HEK293 (cell line): ENCODE results near the gene PTGIR.

Source experiments
- BCL6B ChIP-seq: fragments of 450-650 bp; formaldehyde crosslinking; IDR thresholded peaks from 2 replicates; pipeline ENCODE4 v1.5.1; 2017; ENCODE audit warnings: missing biosample characterization, missing genetic modification characterization
- CTCF ChIP-seq: fragments of 450-650 bp; formaldehyde crosslinking; IDR thresholded peaks from 2 replicates; pipeline ENCODE4 v1.5.1; 2016; ENCODE audit warnings: missing biosample characterization, missing genetic modification characterization
- EGR2 ChIP-seq: fragments of 450-650 bp; formaldehyde crosslinking; IDR thresholded peaks from 2 replicates; pipeline ENCODE4 v1.5.1; 2016; ENCODE audit warnings: low read depth, missing biosample characterization, missing genetic modification characterization
- GLI4 ChIP-seq: fragments of 450-650 bp; formaldehyde crosslinking; IDR thresholded peaks from 2 replicates; pipeline ENCODE4 v1.5.1; 2016; ENCODE audit warnings: missing biosample characterization, missing genetic modification characterization
- KLF10 ChIP-seq: fragments of 450-650 bp; IDR thresholded peaks from 2 replicates; pipeline ENCODE4 v1.5.1; 2018; ENCODE audit warnings: missing biosample characterization, mild to moderate bottlenecking, missing genetic modification characterization
- MZF1 ChIP-seq: fragments of 450-650 bp; formaldehyde crosslinking; IDR thresholded peaks from 2 replicates; pipeline ENCODE4 v1.5.1; 2017; ENCODE audit warnings: missing biosample characterization, missing genetic modification characterization, borderline replicate concordance
- REPIN1 ChIP-seq: fragments of 450-650 bp; formaldehyde crosslinking; IDR thresholded peaks from 2 replicates; pipeline ENCODE4 v1.5.1; 2017; ENCODE audit warnings: missing biosample characterization, missing genetic modification characterization, low read depth
- TSHZ1 ChIP-seq: fragments of 450-650 bp; formaldehyde crosslinking; IDR thresholded peaks from 2 replicates; pipeline ENCODE4 v1.5.1; 2016; ENCODE audit warnings: missing biosample characterization, missing genetic modification characterization, borderline replicate concordance
- ZBTB17 ChIP-seq: fragments of 450-650 bp; formaldehyde crosslinking; IDR thresholded peaks from 2 replicates; pipeline ENCODE4 v1.5.1; 2016; ENCODE audit warnings: missing biosample characterization, missing genetic modification characterization
- ZBTB26 ChIP-seq: fragments of 450-650 bp; formaldehyde crosslinking; optimal IDR thresholded peaks from 2 replicates; pipeline ENCODE3; 2016; ENCODE audit warnings: missing biosample characterization, mild to moderate bottlenecking, missing genetic modification characterization
- ZBTB48 ChIP-seq: fragments of 450-650 bp; formaldehyde crosslinking; IDR thresholded peaks from 2 replicates; pipeline ENCODE4 v1.5.1; 2016; ENCODE audit warnings: missing biosample characterization, missing genetic modification characterization
- ZFHX2 ChIP-seq: fragments of 450-650 bp; formaldehyde crosslinking; conservative IDR thresholded peaks from 2 replicates; pipeline ENCODE4 v1.5.1; 2016; ENCODE audit warnings: missing biosample characterization, missing genetic modification characterization
- ZNF132 ChIP-seq: fragments of 450-650 bp; formaldehyde crosslinking; IDR thresholded peaks from 2 replicates; pipeline ENCODE4 v1.5.1; 2017; ENCODE audit warnings: missing biosample characterization, missing genetic modification characterization, borderline replicate concordance
- ZNF157 ChIP-seq: fragments of 450-650 bp; formaldehyde crosslinking; IDR thresholded peaks from 2 replicates; pipeline ENCODE4 v1.5.1; 2016; ENCODE audit warnings: missing biosample characterization, missing genetic modification characterization
- ZNF16 ChIP-seq: fragments of 450-650 bp; formaldehyde crosslinking; IDR thresholded peaks from 2 replicates; pipeline ENCODE4 v1.5.1; 2016; ENCODE audit warnings: low read depth, missing biosample characterization, missing genetic modification characterization
- ZNF169 ChIP-seq: fragments of 450-650 bp; formaldehyde crosslinking; IDR thresholded peaks from 2 replicates; pipeline ENCODE4 v1.5.1; 2016; ENCODE audit warnings: missing biosample characterization, missing genetic modification characterization
- ZNF280C ChIP-seq: fragments of 450-650 bp; formaldehyde crosslinking; IDR thresholded peaks from 2 replicates; pipeline ENCODE4 v1.5.1; 2016; ENCODE audit warnings: missing biosample characterization, missing genetic modification characterization
- ZNF341 ChIP-seq: fragments of 450-650 bp; formaldehyde crosslinking; IDR thresholded peaks from 2 replicates; pipeline ENCODE4; 2016; ENCODE audit warnings: low read depth, missing biosample characterization, missing genetic modification characterization
- ZNF416 ChIP-seq: fragments of 450-650 bp; formaldehyde crosslinking; IDR thresholded peaks from 2 replicates; pipeline ENCODE4 v1.5.1; 2016; ENCODE audit warnings: missing biosample characterization, missing genetic modification characterization
- ZNF423 ChIP-seq: fragments of 450-650 bp; formaldehyde crosslinking; IDR thresholded peaks from 2 replicates; pipeline ENCODE4 v1.5.1; 2016; ENCODE audit warnings: missing biosample characterization, missing genetic modification characterization
- ZNF433 ChIP-seq: fragments of 450-650 bp; formaldehyde crosslinking; IDR thresholded peaks from 2 replicates; pipeline ENCODE4 v1.5.1; 2016; ENCODE audit warnings: missing biosample characterization, missing genetic modification characterization, low read depth
- ZNF529 ChIP-seq: fragments of 450-650 bp; formaldehyde crosslinking; IDR thresholded peaks from 2 replicates; pipeline ENCODE4 v1.5.1; 2017; ENCODE audit warnings: missing genetic modification characterization, missing biosample characterization; ENCODE audit not compliant: insufficient replicate concordance
- ZNF560 ChIP-seq: fragments of 450-650 bp; formaldehyde crosslinking; IDR thresholded peaks from 2 replicates; pipeline ENCODE4 v1.5.1; 2017; ENCODE audit warnings: missing biosample characterization, missing genetic modification characterization, borderline replicate concordance
- ZNF623 ChIP-seq: fragments of 450-650 bp; formaldehyde crosslinking; IDR thresholded peaks from 2 replicates; pipeline ENCODE4 v1.5.1; 2016; ENCODE audit warnings: missing biosample characterization, missing genetic modification characterization
- ZNF654 ChIP-seq: fragments of 450-650 bp; formaldehyde crosslinking; IDR thresholded peaks from 2 replicates; pipeline ENCODE4 v1.5.1; 2016; ENCODE audit warnings: low read depth, missing biosample characterization, missing genetic modification characterization
- ZNF658 ChIP-seq: fragments of 450-650 bp; formaldehyde crosslinking; IDR thresholded peaks from 2 replicates; pipeline ENCODE4; 2016; ENCODE audit warnings: missing biosample characterization, missing genetic modification characterization
- ZNF677 ChIP-seq: fragments of 450-650 bp; IDR thresholded peaks from 2 replicates; pipeline ENCODE4 v1.5.0; 2018; ENCODE audit warnings: missing biosample characterization, mild to moderate bottlenecking, missing genetic modification characterization, moderate library complexity
- ZNF692 ChIP-seq: fragments of 450-650 bp; formaldehyde crosslinking; IDR thresholded peaks from 2 replicates; pipeline ENCODE4 v1.5.1; 2016; ENCODE audit warnings: missing biosample characterization, missing genetic modification characterization

The PTGIR gene

GRCh38 chr19:46659151-46660007, 34.5 kb upstream of the PTGIR start (continued):
- TF ChIP-seq ZNF692 (tag by site-specific recombination) (no peak; the same call in 1 of the 2 replicates), ZBTB17 (tag by site-specific recombination) (peak; percentile 96), BCL6B (tag by site-specific recombination) (no peak), TSHZ1 (tag by site-specific recombination) (no peak), ZFHX2 (0 out of 2 replicates have a peak, but pooled peaks have one; percentile 12), ZNF423 (tag by site-specific recombination) (no peak), MZF1 (tag by site-specific recombination) (peak; percentile 94), ZNF658 (tag by site-specific recombination) (no peak), ZNF529 (no peak), GLI4 (no peak), CTCF (no peak), ZNF132 (no peak), ZNF16 (tag by site-specific recombination) (no peak), ZNF623 (tag by site-specific recombination) (no peak), ZNF169 (tag by site-specific recombination) (no peak), ZNF654 (tag by site-specific recombination) (no peak), ZNF157 (no peak), REPIN1 (tag by site-specific recombination) (no peak), EGR2 (tag by site-specific recombination) (0 out of 2 replicates have a peak, but pooled peaks have one; percentile 11), ZNF433 (no peak), ZNF416 (tag by site-specific recombination) (no peak), ZBTB26 (tag by site-specific recombination) (no peak), ZNF677 (tag by site-specific recombination) (no peak), ZNF280C (tag by site-specific recombination) (no peak), ZBTB48 (tag by site-specific recombination) (0 out of 2 replicates have a peak, but pooled peaks have one; percentile 38), ZNF560 (tag by site-specific recombination) (no peak), ZNF341 (tag by site-specific recombination) (peak; percentile 49; the same call in 1 of the 2 replicates), KLF10 (tag by site-specific recombination) (no peak)
